Suprapubic skin (tissue), 4 donors: Measurements from ENCODE around the gene HAGH. TPM values are rescaled to one million over a fixed set of nuclear protein-coding genes. Genes with fewer than 3 reads are reported as not detected.
A peak's percentile ranks its signal among the peaks of the same experiment; 100 is the strongest.

ENCODE experiments used
- DNase-seq, 2 donors: peaks; one replicate each; pipeline ENCODE4 v3.0.0-alpha.2; 2019; ENCODE audit warnings: low spot score in 2 of 2
- H3K27ac ChIP-seq: fragments of 200-600 bp; sonication (generic); one replicate; pipeline ENCODE4 v1.5.1; 2019
- H3K27me3 ChIP-seq: fragments of 200-600 bp; sonication (generic); one replicate; pipeline ENCODE4 v1.5.1; 2019
- H3K36me3 ChIP-seq: fragments of 200-600 bp; sonication (generic); one replicate; pipeline ENCODE4 v1.5.1; 2019
- H3K4me1 ChIP-seq: fragments of 200-600 bp; sonication (generic); one replicate; pipeline ENCODE4 v1.5.1; 2019
- H3K4me3 ChIP-seq: fragments of 200-600 bp; sonication (generic); one replicate; pipeline ENCODE4 v1.5.1; 2019; ENCODE audit warnings: mild to moderate bottlenecking
- H3K9me3 ChIP-seq: fragments of 200-600 bp; sonication (generic); one replicate; pipeline ENCODE4 v1.5.1; 2019
- EP300 ChIP-seq: sonication (generic); formaldehyde crosslinking; IDR thresholded peaks from one replicate; pipeline ENCODE4 v1.6.1; 2017; ENCODE audit warnings: antibody characterized with exemption
- POLR2A ChIP-seq, 2 donors: fragments of 450-650 bp; IDR thresholded peaks; one replicate each; pipeline ENCODE4 v1.6.1; 2017; ENCODE audit warnings: antibody characterized with exemption in 2 of 2, mild to moderate bottlenecking in 2 of 2, moderate library complexity in 2 of 2
- POLR2AphosphoS5 ChIP-seq, 3 donors: sonication (generic); formaldehyde crosslinking; IDR thresholded peaks; one replicate each; pipeline ENCODE4 v1.6.1; 2017; ENCODE audit warnings: antibody characterized with exemption in 3 of 3
- WGBS: methylation state at CpG from one replicate; pipeline ENCODE4 v1.1.5; 2018; 5-methylcytosine and 5-hydroxymethylcytosine counted together
- total RNA-seq, 4 donors: library from RNA; depleted of rRNA; stranded (reverse); fragments of >200 nt; gene quantifications; one replicate each; pipeline ENCODE4 v1.1.0, GENCODE V29; 2016
- TF ChIP-seq, protein P1 (sequence below), 2 donors: fragments of 200-600 bp in 1 of 2; fragments of 450-650 bp in 1 of 2; sonication (generic) in 1 of 2; IDR thresholded peaks; one replicate each; pipeline ENCODE4 v1.5.1; 2016 to 2019; ENCODE audit warnings: antibody characterized with exemption in 2 of 2, mild to moderate bottlenecking in 1 of 2, moderate library complexity in 1 of 2

HAGH gene
- total RNA-seq, 4 donors from 2014 or later: 49.8 to 66.6 (median 51.9) TPM

DNA sequence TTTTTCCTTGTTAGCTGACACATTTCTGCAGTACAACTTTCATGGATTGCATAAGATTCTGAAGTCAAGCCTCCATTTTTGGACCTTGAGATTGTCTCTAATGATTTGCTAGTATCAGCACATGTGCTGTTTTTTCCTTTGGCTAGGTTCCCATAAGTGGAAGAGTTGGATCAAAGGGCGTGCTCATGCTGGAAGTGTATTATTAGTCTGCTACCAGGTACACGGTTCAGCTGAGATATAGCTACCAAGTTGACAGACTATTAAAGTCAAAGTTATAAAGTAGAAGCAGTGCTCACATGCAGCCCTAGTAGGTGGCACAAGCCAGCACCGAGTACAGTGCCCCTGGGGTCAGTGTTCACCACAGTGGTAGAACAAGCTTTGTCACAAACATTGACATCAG lies 3.6 kb upstream of the HAGH start:
- 25% methylated on average over 3 of the region's 3 CpGs for WGBS
- DNase-seq: peak in 1 of 2 donors; percentile 35
- Histone ChIP-seq H3K4me1 (peaks cover 63% of the 10 kb centered on the region), H3K27ac (no peak overlapping the region), H3K4me3 (no peak overlapping the region), H3K36me3 (peaks cover 4% of the 10 kb centered on the region), H3K9me3 (no peaks in the 10 kb centered on the region), H3K27me3 (no peaks in the 10 kb centered on the region)
- TF ChIP-seq, protein P1, sequence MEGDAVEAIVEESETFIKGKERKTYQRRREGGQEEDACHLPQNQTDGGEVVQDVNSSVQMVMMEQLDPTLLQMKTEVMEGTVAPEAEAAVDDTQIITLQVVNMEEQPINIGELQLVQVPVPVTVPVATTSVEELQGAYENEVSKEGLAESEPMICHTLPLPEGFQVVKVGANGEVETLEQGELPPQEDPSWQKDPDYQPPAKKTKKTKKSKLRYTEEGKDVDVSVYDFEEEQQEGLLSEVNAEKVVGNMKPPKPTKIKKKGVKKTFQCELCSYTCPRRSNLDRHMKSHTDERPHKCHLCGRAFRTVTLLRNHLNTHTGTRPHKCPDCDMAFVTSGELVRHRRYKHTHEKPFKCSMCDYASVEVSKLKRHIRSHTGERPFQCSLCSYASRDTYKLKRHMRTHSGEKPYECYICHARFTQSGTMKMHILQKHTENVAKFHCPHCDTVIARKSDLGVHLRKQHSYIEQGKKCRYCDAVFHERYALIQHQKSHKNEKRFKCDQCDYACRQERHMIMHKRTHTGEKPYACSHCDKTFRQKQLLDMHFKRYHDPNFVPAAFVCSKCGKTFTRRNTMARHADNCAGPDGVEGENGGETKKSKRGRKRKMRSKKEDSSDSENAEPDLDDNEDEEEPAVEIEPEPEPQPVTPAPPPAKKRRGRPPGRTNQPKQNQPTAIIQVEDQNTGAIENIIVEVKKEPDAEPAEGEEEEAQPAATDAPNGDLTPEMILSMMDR (IDR thresholded peaks at IDR 0.05): no peak
- TF ChIP-seq POLR2AphosphoS5 (IDR thresholded peaks at IDR 0.05) (no peak), POLR2A (IDR thresholded peaks at IDR 0.05) (no peak), EP300 (no peak)

DNA sequence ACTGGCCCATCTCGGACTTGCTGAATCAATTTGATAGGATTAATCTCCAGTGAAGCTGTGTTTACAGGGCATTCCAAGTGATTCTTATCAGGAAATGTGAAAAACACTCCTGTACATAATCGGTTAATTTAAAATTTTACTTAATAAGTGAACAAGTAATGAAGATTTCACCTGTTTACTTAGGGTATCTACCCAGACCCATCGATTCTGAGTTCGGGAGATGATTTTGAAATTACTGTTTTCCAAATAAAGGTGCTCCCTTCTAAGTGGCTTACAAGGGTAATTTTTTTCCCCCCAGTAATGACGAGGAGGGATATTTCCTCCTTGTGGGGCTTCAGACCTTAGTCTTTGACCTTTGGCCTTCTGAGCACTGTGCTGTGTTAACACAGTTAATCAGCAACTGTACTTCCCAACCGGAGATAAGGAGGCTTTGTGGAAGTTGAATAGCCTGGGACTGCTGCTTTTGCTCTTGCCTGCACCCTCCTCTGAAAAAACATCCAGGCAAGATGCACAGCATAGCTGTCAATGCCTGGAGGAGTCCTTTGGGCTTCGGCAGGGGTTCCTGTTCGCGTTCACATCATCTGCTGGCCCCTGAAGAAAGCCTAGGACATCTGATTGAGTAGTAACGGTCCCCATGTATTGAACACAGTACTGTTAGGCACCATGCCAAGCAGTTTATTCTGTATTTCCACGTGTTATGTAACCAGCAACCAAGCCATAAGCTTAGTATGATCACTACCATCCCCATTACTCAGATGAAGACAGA lies 2.2 kb upstream of the HAGH start:
- Histone ChIP-seq H3K27me3 (no peaks in the 10 kb centered on the region), H3K36me3 (peaks cover 4% of the 10 kb centered on the region), H3K9me3 (no peaks in the 10 kb centered on the region), H3K4me1 (peaks cover 61% of the 10 kb centered on the region), H3K4me3 (peak overlapping the region; percentile 93), H3K27ac (no peak overlapping the region)
- TF ChIP-seq, protein P1 (IDR thresholded peaks at IDR 0.05): no peak
- TF ChIP-seq POLR2AphosphoS5 (IDR thresholded peaks at IDR 0.05): no peak
- TF ChIP-seq POLR2A (IDR thresholded peaks at IDR 0.05): no peak
- TF ChIP-seq EP300: no peak
- 60% methylated on average over 10 of the region's 11 CpGs for WGBS
- peak in 1 of 2 donors; percentile 45 for DNase-seq

DNA sequence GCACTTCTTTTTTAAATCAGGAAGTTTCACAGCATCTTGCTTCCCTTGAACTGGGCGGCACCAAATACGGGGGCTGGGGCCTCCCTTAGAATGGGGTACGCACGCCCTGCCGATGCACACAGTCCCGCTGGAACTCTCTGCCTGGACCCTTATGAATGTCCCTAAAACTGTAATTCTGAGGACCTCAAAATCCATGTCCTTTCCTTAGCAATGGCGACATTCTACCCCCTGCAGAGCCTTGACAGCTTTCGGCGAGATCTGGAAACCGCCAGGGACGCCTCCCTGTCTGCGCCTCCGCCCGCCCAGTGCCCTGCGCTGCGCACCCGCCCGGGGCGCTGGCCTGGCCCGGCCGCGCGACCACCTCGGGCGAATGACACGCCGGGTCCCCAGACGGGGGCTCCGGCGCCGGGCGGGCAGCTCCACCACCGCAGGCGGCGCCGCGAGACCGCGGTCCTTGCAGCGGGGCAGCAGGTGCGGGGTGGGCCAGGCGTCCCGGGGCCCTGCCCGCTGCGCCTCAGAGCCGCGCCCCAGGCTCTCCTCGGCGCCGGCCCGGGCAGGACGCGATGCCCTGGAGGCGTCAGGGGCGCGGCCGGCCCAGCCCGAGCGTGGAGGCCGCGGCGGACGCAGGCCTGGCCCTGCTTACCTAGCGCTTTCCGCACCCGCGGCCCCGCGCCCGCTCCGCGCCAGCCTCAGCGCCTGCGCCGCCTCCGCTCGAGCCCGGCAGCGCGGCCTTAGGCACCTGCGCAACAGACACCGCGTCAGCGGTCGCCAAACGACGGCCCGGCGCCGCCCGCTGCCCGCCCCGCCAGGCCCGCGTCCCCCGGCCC lies 548 bp downstream of the HAGH start:
- Histone ChIP-seq H3K36me3 (peaks cover 18% of the 10 kb centered on the region), H3K27me3 (no peaks in the 10 kb centered on the region), H3K9me3 (no peaks in the 10 kb centered on the region), H3K27ac (peak overlapping the region; percentile 90), H3K4me1 (peaks cover 51% of the 10 kb centered on the region), H3K4me3 (peak overlapping the region; percentile 93)
- WGBS: 7% methylated on average over 9 of the region's 96 CpGs
- peak in 1 of 2 donors; percentile 70 for DNase-seq
- TF ChIP-seq, protein P1 (IDR thresholded peaks at IDR 0.05): no peak
- TF ChIP-seq POLR2A (IDR thresholded peaks at IDR 0.05): no peak
- no peak for TF ChIP-seq POLR2AphosphoS5 (IDR thresholded peaks at IDR 0.05)
- TF ChIP-seq EP300: no peak

DNA sequence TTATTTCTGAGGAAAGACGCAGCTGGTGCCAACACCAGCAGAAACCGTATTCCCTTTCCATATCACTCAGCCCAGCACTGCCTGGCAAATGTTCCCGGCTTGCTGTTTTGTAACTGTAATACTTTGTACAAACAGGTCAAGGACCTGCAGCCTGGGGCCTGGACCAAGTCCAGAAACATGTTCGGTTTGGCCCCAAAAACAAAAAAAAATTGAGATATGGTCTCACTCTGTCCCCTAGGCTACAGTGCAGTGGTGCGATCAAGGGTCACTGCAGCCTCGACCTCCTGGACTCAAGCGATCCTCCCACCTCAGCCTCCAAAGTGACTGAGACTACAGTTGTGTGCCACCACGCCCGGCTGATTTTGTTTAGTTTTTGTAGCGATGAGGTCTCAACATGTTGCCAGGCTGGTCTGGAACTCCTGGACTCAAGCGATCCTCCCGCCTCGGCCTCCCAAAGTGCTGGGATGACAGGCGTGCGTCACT lies 1.2 kb downstream of the HAGH start:
- peaks cover 21% of the 10 kb centered on the region for H3K36me3 ChIP-seq
- TF ChIP-seq, protein P1 (IDR thresholded peaks at IDR 0.05): no peak
- TF ChIP-seq POLR2AphosphoS5 (IDR thresholded peaks at IDR 0.05) (no peak), POLR2A (IDR thresholded peaks at IDR 0.05) (no peak), EP300 (no peak)
- H3K9me3 ChIP-seq: no peaks in the 10 kb centered on the region
- H3K4me1 ChIP-seq: peaks cover 45% of the 10 kb centered on the region
- H3K27me3 ChIP-seq: no peaks in the 10 kb centered on the region
- peak in 1 of 2 donors; percentile 49 for DNase-seq
- H3K27ac ChIP-seq: no peak overlapping the region
- 59% methylated on average over 15 of the region's 15 CpGs for WGBS
- H3K4me3 ChIP-seq: peak overlapping the region; percentile 93

DNA sequence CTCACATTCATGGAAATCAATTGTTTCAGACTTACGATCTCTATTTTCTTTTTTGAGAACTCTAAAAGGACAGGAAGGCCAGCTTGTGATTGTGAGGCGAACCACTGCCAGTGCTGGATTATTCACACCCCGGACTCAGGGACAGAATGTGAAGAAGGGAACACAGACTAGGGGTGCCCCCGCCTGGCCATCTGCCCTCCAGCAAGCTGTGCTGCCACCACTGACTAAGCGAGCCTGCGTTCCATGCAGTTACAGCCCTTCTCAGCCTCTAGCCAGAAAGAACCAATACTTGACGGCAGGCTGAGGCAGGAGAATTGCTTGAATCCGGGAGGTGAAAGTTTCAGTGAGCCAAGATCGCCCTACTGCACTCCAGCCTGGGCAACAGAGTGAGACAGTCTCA lies 2.8 kb downstream of the HAGH start:
- Histone ChIP-seq H3K4me1 (peaks cover 29% of the 10 kb centered on the region), H3K4me3 (no peak overlapping the region), H3K36me3 (peaks cover 36% of the 10 kb centered on the region), H3K9me3 (no peaks in the 10 kb centered on the region), H3K27me3 (no peaks in the 10 kb centered on the region), H3K27ac (no peak overlapping the region)
- peak in 1 of 2 donors; percentile 69 for DNase-seq
- 68% methylated on average over 9 of the region's 9 CpGs for WGBS
- TF ChIP-seq POLR2AphosphoS5 (IDR thresholded peaks at IDR 0.05) (no peak), EP300 (no peak), POLR2A (IDR thresholded peaks at IDR 0.05) (no peak)
- TF ChIP-seq, protein P1 (IDR thresholded peaks at IDR 0.05): no peak
